HG03025 (cell line): Measurements from ENCODE around the gene PEX11B.
A peak's percentile ranks its signal among the peaks of the same experiment; 100 is the strongest.

ENCODE experiments used
- ATAC-seq: cut with Tn5 transposase; IDR thresholded peaks from one replicate; pipeline ENCODE4 v1.9.1; 2021; ENCODE audit warnings: mild to moderate bottlenecking, moderate library complexity; ENCODE audit not compliant: unreplicated experiment, low FRiP score

PEX11B gene

GRCh38 chr1:145916745-145917144 lies 1.8 kb downstream of the PEX11B start:
- no peak for ATAC-seq

GRCh38 chr1:145912128-145912641 lies 6.3 kb downstream of the PEX11B start:
- no peak for ATAC-seq

GRCh38 chr1:145908653-145909052 lies 9.9 kb downstream of the PEX11B start:
- no peak for ATAC-seq

GRCh38 chr1:145906954-145907753 lies 11.4 kb downstream of the PEX11B start:
- ATAC-seq = no peak

DNA sequence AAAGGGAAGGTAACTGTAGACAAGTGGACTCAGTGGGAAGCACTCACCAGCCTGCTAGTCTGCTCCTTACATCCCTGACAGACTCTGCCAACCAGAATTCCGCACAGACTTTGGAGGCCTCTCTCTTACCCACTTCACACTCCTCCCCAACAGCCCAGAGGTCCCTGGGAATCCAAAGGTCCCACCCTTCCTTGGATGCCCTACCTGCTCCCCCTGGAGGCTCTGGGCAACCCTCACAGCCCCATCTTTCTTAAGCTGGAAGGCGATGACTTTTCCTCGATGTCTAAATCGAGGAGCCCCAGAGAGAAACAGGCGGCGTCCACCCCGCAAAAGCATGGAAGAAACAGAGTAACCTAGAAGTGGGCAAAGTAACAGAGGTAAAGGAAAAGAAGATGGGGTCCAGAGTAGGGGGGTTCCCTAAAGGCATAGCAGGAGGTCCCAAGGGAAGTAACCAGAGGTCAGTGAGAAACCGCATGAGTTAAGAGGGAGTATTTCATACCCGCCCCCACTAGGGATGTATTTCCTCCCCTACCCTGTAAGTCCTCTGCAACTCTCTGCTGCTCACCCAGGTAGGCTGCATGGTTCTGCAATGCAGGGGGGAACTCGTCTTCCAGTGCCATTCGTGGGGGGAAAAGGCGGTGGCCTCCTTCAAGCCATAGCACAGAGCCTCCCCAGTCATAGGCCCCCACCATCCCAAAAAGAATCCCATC lies 17.1 kb downstream of the PEX11B start:
- no peak for ATAC-seq

DNA sequence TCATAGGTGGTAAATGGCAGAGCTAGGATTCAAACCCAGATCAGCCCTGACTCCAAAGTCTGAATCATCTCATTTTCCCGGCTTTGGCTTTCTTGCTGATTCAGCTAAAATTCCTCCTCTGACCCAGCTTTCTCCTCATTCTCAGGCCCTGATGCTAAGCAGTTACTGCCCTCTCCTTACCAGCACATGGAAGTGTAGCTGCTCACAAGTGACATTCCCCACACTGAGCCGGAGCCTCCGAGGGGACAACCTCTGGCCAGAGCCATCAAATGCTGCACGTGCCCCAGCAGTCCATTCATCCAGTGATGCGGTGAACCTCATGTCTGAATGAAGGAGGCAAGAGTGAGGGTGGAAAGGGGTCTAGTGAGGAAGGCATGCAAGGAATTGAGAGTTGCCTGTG lies 19.8 kb downstream of the PEX11B start:
- ATAC-seq = no peak

DNA sequence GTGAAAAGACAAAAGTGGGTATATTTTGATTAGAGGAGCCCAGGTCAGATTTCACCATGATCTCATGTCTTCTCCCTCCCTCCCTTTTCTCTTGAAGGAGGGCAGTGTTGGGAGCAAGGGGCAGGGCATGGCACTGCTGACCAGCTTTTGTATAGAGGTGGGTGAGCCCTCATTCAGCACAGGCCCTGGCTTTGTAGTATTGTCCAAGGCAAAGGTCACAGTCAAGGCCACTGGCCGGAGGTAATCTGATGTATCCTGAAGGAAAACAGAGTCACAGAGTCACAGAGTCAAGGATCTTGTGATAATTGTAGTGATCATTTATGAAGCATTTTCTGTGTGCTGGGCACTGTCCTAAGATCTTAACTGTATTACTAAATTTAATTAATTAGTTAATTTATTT lies 20.5 kb downstream of the PEX11B start:
- no peak for ATAC-seq

DNA sequence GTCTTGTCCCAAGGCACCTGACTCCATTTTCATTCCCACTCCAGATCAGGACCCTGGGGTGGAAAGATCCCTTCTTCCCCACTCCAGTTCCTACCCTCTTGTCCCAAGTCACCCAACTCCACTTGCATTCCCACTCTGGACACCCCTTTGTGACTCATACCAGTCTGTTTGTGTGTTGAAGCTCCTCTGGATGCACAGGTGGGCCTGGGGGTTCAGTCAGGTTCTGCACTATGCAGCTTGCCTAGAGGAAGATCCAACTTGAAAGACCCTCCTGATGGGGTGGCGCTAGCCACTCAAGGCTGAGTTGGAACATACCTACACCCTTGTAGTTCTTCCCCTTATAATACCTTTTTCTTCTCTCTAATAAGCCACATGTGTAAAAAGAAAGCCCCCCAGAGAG lies 23.0 kb downstream of the PEX11B start:
- ATAC-seq = no peak

DNA sequence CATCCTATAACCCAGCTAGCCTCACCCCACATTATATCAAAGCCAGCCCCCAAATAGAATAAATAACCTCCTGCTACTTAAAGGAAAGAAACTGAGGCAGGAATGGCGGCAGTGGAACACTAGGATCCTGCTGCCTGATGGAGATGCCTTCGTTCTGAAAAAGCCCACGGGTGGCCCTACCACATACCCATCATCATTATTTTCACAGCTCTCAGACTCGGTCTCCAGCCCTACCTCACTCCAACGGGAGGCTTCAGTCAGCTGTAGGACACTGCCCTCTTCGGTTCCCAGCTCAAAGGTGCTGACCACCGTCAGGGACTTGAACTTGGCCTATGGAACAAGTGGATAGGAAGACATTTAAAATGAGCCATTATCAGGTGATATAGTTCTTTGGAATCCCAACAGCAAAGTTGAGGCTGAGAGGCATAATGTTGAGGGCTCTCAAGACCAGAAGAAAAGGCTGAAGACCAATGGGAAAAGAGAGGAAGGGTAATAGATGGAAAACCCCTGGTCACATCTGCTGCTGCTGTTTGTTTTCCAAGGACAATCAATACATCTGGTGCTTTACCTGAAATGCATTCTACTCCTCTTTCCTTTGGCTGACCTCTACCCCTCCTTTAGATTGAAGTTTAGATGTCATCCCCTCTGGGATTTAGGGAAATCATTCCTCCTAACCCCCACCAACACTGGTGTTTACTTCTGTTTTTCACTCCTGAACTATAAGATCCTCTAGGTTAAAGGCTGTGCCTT lies 25.0 kb downstream of the PEX11B start:
- no peak for ATAC-seq

- ATAC-seq = no peak
Measured at GRCh38 chr1:145892486-145893087, 25.9 kb downstream of the PEX11B start.

- ATAC-seq = no peak
Measured at GRCh38 chr1:145891587-145892485, 26.7 kb downstream of the PEX11B start.

- no peak for ATAC-seq
Measured at GRCh38 chr1:145891143-145891542, 27.4 kb downstream of the PEX11B start.

GRCh38 chr1:145889722-145890121 lies 28.8 kb downstream of the PEX11B start:
- ATAC-seq = no peak

- no peak for ATAC-seq
Measured at GRCh38 chr1:145887631-145888030, 30.9 kb downstream of the PEX11B start.

DNA sequence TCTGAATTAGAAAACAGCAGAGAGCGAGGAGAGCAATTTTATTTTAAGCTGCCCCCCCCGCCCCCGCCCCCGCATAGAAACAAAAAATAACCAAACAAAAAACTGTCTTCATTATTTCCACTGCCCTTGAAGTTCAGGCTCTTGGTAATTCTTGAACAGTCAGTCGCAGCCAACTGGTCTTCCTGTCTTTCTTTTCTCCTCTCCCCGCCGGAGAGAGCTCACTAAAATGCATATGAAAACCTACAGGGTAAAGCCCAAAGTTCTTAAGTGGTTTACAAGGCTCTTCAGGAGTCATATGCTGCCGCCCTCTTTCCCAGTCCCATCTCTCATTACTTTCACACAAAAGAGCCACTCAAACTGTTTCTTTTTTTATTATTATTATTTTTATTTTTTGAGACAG lies 31.7 kb downstream of the PEX11B start:
- ATAC-seq = no peak

DNA sequence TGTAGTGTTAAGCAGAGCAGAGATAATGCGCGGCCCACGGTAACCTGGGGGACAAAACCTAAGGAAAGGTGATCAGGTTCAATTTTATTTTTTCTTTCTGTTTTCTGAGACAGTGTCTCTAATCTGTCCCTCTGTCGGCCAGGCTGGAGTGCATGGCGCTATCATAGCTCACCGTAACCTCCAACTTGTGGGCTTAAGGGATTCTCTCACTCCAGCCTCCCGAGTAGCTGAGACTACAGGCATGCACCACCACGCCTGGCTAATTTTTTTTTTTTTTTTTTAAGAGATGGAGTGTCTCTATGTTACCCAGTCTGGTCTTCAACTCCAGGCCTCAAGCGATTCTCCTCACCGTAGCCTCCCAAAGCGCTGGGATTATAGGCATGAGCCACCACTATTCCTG lies 32.1 kb downstream of the PEX11B start:
- no peak for ATAC-seq

DNA sequence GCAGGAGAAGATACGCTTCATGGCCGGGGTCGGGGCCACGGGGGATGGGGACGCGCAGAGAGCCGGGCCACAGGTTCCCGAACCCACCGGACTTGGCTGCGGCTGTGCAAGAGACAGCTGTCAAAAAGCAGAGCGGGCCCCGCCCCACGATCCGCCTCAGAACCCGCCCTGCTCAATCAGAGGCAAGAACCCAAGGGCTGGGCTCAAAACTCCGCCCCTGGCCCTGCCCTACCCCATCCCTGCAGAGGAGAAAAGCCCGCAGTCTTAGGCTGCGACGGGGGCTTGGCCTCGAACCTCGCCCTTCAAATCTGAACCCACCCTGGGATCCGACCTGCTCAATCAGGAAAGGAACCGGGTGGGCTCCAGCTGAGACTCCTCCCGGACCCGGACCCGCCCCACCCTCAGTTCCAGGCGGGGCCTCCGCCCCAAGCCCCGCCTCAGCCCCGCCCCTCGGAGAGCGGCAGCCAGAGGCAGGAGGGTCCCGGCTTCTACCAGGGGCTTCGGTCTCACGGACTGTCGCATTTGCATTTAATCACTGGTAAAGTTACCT lies 32.7 kb downstream of the PEX11B start, which contains the start of gene ANKRD35:
Gene ANKRD35, minus strand, starts transcription at position 129 of the 550 bp plus-strand sequence. Its CDS starts 108 bp downstream, at position 21.
- ATAC-seq = peak; percentile 96

DNA sequence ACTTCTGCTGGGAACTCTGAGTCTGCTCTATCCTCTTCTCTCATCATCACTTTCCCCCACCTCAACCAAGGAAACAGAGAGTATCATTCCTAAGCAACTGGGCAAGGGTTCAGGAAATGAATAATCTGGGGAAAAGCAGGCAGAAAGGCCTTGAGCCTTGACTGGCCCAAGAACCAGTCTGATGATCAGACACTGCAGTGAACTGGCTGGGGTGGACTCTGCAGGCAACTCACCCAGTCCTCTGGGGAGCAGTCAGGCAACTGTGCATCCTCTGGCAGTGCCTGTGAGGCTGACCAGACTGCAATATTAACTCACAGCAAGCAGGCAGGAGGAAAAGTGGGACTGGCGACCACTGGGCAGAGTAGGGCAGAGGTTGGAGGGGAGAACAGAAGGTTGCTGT lies 33.8 kb downstream of the PEX11B start:
- ATAC-seq = no peak

DNA sequence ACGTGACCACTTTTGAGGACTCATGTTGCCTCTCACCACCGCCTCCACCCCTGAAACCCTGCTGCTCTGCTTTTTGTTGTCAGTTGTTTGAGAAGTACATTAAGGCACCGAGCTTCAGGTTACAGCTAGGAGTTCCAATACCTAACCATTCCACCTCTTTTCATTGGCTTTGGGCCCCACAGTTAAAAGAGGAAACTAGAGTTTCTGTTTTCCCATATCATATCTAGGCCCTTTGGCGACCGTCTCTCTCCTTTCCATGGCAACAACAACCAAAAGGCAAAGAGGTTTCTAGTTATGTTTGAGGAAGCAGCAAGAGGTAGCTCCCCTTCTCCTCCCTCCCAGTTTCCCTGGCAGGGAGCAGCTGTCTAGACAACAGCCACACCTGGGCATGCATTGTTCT lies 38.7 kb downstream of the PEX11B start:
- no peak for ATAC-seq
